Activated T-cell treated with anti-CD3 and anti-CD28 coated beads for 4 hours (primary cell): ENCODE measurements around the gene ENDOU.

Experiments
- DNase-seq: peaks from one replicate; pipeline ENCODE4 v3.0.0-alpha.2; 2020

Gene ENDOU

GRCh38 chr12:47742253-47742825 is 17.0 kb upstream of the ENDOU start:
- peak; percentile 69 for DNase-seq

- DNase-seq = peak; percentile 32
Measured at GRCh38 chr12:47741340-47741703, 16.0 kb upstream of the ENDOU start.

GRCh38 chr12:47740606-47741339 is 15.5 kb upstream of the ENDOU start:
- no peak for DNase-seq

DNA sequence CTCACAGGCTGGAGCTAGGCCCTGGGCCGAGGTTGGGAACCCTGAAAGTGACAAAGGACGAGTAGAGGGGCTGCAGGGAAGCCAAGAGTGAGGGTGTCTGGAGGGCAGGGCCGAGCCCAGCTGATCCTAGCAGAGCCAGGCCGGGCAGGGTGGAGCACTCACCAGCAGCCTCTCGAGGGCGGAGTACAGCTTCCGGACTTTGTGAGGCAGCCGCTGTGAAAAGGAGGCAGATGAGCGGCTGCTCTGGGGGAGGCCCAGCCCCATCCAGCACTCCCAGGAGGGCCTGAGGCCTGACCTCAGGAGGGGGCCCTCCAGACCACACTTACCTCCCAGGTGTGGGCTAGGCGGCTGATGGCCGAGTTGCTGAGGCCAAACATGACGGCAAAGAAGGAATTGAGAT is 14.7 kb upstream of the ENDOU start:
- DNase-seq = no peak

DNA sequence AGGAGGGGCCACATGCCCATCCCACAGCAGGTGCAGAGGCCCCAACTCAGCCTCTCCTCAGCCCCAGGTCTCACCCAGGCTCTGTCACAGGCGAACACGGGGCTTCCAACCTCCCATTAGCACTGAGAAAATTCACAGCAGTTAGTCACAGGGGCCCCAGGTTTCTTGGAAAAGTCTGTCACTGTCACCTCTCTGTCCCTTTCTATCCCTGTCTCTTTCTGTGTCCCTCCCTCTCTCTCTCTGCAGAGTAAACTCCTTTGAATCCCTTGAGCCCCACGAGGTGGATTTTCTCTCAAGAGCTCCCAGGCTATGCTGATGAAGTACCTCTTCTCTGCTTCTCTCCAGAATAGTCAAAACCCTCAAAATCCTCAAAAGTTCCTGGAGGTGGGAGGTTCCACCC is 14.0 kb upstream of the ENDOU start:
- DNase-seq = no peak

- no peak for DNase-seq
Measured at GRCh38 chr12:47737936-47738594, 12.8 kb upstream of the ENDOU start.

DNA sequence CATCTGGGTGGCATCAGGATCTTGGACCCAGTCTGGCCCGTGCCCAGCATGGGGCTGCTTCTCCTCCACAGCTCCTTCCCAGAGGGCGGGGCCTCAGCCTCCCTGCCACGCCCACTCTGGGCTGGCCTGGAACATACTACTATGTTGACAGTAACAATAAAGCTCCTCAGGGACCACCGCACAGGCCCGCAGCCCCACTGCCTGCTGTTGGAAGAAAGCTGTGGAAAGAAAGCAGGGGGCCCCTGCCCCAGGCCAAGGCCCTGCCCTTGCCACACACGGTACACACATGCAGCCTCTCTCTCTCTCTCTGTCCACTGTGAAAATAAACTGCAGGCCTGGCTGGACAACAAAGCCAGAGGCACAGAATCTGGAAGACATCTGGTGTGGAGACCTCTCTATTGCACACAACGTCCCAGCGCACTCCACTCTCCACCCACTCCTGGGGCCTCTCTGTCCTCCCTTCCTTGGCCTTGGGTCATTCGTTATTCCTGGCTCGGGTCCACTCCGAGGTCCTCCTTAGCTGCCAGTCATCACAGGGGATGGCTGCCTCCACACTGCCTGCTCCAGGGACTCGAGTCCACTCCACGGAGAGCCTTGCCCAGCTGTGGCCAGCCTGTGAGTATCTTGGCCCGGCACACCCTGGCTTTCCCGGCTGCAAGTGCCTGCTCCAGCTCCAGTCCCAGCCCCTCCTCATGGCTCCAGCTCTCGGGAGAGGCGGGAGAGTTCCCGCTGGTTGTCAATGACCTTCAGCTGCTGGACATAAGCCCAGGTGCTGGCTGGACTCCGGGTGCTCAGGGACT is 11.8 kb upstream of the ENDOU start:
- DNase-seq = no peak

- DNase-seq = no peak
Measured at GRCh38 chr12:47736216-47736615, 10.9 kb upstream of the ENDOU start.

DNA sequence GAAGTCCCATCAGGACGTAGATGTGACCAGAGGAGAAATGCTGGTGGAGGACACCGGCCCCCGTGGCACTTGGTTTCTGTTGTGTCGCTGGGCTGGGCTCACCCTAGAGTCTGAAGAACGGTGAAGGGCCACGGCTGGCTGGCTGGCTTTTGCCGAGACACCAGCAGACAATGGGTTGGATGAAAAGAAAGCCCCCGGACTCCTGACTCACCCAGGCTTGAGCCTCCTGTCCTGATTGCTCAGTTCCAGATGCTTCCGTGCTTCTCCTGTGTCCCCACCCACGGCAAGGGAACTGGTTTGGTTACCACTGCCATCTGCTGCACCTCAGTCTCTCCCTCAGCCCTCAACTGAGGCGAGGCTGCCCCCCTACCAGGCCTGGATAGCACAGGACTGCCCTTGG is 10.4 kb upstream of the ENDOU start:
- DNase-seq = no peak

GRCh38 chr12:47734725-47735480 is 9.6 kb upstream of the ENDOU start:
- DNase-seq = no peak

DNA sequence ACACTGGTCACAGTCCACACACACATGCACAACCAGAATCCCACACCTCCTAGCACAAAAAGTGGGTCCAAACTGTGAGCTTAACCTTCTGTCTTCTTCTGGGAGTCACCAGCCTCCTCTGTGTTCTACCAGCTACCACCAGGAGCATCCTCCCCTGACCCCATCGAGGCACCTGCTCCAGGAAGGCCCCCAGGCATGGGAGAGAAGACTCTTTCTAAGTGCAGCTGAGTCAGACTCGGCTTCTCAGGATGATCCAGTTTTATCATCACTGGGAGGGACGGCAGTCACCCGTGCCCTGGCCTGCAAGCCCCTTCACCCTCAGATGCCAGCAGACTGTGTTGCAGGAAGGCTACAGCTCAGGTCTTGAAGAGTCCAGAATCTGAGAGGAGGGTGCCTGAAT is 7.9 kb upstream of the ENDOU start:
- DNase-seq = no peak

DNA sequence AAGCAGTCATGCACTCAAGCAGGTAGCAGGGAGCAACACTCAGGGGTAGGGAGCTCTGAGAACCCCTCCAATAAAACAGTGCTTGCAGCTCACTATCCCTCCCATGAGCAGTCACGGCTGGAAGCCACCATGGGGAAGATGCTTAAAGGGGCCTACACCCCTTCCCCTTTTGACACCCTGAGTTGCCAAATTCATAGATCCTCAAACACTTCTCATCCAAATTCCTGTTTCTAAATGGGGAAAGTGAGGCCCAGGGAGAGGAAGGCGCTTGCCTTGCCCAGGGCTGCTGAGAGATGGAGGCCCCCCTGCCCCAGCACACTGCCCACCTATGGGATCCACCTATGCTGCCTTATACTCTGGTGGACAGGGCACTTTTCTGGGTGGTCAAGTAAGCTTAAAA is 7.2 kb upstream of the ENDOU start:
- DNase-seq = no peak

- DNase-seq = no peak
Measured at GRCh38 chr12:47731723-47732122, 6.4 kb upstream of the ENDOU start.

DNA sequence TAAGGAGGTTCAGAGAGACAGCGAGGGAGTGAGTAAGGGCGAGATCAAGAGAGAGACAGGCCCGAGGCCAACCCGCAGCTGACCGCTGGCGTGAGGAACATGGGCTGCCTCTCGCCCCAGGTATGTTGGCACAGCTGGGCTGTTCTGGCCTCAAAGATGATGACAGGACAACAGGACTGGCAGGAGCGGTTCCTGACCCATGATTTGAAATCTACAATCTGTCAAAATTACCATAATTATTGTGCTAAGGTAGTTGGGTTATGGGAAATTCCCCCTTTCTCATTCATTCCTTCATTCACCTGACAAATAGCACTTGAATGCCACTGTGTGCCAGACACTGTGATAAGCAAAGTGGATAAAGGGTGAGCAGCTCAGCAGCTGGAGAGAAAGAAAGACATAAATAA is 5.1 kb upstream of the ENDOU start:
- no peak for DNase-seq

DNA sequence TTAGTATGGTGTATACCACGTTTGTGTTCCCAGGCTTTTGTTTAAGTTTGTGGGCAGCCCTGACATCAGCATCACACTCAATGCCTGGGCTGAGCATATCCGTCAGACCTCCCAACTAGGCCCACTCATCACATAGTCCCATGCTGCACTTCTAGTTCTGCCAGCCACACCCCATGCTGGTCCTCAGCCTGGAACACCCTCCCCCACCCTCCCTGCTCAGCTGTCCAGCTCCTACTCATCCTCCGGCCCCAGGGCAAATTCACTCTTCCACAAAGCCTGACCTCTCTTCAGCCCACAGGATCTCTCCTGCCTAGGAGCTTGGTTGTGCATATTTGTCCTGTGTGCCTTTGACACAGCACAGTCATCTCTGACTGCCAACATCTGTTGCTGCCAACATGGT is 3.9 kb upstream of the ENDOU start:
- DNase-seq = no peak

DNA sequence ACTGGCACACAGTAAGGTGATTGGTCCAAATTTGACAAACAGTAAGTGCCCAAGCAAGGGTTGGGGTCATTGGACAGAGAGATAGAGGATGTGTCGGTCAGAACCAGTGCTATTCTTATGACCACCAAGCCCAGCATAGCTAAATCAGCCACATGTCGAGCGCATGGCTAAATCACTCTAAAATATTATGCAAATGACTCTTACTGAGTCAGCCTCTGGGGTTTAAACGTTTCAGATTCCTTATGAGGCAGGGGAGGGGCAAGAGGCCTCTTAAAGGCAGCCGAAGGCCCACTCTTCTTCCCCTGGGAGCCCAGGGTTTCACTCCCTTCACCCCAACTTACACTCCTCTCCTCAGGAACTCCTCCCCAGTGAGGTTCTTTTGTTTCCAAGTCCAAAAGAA is 603 bp upstream of the ENDOU start:
- no peak for DNase-seq

DNA sequence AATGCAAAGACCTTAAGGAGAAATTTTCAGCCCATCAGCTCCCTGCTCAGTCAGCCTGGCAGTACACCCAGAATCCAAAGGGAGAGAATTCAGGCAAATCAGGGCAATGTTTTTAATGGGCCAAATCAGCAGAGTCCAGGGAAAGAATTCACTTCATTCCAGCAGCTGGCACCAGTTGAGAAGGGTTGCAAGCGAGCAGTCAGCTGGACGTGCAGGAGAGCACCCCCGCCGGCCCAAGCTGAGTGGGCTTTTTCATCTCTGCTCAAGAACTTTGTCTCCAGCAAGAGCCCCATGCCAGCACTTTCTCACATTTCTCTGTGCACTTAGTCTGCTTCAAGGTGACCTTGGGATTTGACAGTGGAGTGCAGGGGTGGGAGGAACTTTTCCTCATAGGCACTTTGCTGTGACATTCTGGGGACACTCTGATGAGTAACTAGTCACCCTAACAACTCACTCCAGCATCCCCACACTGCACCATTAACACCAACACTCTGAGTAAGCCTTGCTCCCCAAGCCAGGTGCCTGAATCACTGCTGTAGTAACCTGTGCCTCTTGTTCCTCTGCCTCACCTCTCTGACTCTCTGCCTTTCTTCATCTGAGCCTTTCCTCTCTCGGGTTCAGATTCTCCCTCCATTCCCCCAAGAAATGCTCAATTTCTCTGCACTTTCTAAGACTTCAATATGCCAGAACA is 2.2 kb downstream of the ENDOU start:
- DNase-seq = no peak

DNA sequence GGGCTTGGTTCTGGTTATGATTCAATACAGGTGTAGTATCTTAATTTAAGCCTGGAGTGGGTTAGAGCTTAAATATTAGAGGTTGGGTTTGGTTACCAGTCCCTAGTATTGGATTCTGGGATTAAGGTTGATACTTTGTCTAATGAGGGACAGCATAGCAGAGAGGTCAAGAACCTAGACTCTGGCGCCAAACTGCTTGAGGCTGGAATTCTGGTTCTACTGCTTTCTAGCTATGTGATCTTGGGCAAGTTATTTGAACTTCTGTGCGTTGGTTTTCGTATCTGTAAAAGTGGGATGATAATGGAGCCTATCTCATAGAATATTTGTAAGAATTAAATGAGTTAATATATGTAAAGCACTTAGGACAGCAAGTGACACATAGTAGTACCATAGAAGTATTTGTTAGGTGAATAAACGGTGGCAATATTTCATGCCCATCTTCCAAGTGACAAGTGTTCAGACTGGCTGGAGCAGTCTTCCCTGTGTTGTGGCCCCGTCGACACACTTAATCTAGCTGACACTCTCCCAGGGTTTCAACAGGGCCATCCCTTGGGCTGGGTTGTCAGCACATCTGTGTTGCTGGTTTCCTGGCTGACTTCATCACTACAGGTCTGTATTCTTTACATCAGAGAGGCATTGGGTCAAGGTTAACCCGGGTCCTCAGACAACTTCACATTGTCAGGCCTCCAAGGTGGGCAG is 3.0 kb downstream of the ENDOU start:
- DNase-seq = no peak

GRCh38 chr12:47721431-47721973 is 3.8 kb downstream of the ENDOU start:
- DNase-seq = no peak

GRCh38 chr12:47718531-47718930 is 6.8 kb downstream of the ENDOU start:
- no peak for DNase-seq

DNA sequence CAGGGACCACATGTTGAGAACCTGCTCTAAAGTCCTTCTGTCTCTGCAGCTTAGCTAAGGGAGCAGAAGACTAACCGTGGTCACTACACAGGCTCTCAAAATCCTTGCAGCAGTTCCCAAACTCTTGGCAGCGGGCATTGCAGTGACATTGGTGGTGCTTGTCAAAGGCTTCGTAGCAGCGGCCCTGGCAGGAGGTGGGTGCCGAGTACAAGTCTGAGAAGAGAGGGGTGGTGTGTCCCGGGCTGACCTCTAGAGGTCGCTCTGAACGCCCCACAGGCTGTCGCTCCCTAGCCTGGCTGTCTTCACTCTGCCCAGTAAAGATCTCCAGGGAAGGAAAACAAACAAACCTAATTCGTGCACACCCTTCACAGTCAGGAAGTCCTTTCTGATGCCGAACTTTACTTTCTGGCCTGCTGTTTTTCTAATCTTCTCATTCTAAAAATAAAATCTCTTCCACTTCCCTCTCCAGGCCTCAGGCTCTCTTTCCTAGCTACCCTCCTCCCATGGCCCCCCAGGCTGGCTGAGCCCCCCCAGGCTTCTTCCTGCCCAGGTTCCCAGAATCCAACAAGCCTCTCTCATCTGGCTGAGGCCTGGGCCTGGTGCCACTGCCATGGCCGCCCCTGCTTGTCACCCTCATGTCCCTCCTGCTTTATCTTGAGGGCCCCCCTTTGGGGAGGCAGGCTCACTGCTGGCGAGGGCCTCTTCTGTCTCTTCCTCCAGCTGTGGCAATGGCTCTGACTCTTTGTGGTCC is 7.7 kb downstream of the ENDOU start:
- DNase-seq = peak; percentile 19
